Hematopoietic multipotent progenitor cell treated with erythropoietin and hydrocortisone succinate and interleukin-3 and kit ligand, for 15 days (in vitro differentiated cells): ENCODE results near the gene CDC14A.
"Not testable (repeated sequence)": the region's sequence is repeated elsewhere in the genome, so short reads cannot be mapped to it uniquely, and the experiment has no call there.

ENCODE experiments used
- DNase-seq: peaks from one replicate; pipeline ENCODE4 v3.0.0-alpha.2; 2015; ENCODE audit warnings: low spot score

The CDC14A gene

DNA sequence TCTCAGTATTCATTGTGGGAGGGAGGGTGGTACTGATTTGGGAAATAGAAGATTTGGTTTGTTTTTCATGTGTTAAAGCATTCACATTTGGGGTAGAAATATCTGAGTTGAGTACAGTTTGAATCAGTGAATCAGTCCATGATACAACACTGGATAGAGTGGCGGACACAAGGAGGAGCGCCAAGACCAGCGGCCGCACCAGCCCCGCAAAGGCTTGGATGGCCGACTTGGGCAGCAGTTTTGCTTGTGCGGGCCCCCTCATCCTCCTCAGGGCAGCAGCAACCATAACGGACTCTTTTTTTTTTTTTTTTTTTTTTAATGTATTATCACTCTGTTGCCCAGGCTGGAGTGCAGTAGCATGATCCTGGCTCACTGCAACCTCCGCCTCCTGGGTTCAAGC is 20.0 kb upstream of the CDC14A start:
- no peak for DNase-seq

GRCh38 chr1:100335436-100335835 is 16.9 kb upstream of the CDC14A start:
- no peak for DNase-seq

- DNase-seq, result not testable (repeated sequence)
These were observed 14.4 kb upstream of the CDC14A start for GRCh38 chr1:100337878-100338277.

GRCh38 chr1:100339735-100340134 is 12.6 kb upstream of the CDC14A start:
- not testable (repeated sequence) for DNase-seq

- DNase-seq, result no peak
These were observed 11.8 kb upstream of the CDC14A start for GRCh38 chr1:100340494-100340893.

DNA sequence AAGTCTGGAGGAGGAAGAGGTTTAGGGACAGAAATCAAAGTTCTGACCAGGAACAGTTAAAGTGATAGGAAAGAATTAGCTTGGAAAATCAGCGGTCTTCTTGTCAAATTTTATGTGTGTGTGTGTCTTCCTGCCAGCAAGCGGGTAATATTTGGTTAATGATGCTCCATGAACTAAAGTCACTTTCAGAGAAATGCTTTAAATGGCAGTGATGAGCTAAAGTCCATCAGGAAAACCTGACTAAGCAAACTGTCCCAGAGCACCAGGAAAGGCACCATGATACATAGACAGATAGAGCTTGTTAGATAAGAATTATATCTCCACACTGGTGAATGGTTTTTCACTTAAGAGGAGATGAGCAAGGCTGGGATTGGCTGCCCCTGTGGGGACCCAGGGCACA is 10.0 kb upstream of the CDC14A start:
- no peak for DNase-seq

DNA sequence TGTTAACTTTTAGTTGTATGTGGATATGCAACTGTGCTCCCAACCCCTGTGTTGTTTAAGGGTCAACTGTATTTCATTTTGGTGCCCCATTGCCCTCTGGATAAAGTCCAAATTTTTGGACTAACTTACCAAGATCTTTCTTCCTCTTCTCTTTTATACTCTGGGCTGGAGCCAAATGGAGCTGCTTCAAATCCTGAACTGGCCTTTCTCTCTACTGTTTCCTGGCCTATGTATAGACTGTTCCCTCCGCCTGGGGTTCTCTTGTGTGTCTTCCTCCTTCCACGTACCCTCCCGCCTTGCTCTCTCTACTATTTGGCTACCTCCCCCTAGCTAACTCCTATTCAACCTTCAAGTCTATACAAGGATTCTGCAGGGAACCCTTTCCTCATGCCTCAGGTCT is 8.4 kb upstream of the CDC14A start:
- DNase-seq, result no peak

- DNase-seq, result no peak
These were observed 7.5 kb upstream of the CDC14A start for GRCh38 chr1:100344774-100345173.

DNA sequence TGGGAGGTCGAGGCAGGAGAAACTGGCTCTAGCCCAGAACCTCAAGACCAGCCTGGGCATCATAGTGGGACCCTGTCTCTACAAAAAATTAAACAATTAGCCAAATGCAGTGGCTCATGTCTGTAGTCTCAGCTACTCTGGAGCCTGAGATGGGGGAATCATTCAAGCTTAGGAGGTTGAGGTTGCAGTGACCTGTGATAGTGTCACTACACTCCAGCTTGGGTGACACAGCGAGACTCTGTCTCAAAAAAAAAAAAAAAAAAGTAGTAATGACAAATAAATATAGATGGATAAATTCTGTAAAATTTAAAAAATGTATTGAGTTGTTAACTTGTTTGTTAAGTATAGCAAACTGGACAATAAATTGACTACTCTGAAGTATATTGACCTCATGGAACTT is 5.9 kb upstream of the CDC14A start:
- peak; percentile 34 for DNase-seq

GRCh38 chr1:100347009-100347966 is 5.0 kb upstream of the CDC14A start:
- DNase-seq, result peak; percentile 86

GRCh38 chr1:100348549-100349144 is 3.7 kb upstream of the CDC14A start:
- DNase-seq, result peak; percentile 27

DNA sequence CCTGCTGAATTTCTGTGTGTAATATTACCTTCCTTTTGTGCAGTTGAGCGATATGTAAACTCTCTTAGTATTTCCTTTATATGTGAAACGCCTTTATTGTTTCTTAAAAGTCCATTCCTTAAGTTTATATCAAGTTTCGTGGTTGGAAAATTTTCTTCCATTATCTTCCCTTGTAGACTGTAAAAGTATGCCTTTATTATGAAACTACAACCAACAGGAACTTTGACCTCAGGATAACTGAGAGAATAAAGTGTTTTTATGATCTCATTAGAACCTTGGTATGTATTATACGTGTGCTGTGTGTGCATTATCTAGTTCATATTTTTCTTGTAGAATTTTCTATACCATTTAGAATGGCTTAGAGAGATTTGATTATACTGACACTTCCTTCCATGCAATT is 3.1 kb upstream of the CDC14A start:
- no peak for DNase-seq

DNA sequence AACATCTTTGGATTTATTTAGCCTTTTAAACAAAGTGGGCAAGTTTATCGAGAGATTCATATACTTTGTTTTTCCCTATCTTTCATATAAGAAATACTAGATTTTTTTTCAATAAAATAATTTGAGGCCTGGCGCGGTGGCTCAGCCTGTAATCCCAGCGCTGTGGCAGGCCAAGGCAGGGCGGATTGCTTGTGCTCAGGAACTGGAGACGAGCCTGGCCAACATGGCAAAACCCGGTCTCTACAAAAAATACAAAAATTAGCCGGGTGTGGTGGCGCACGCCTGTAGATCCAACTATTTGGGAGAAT is 1.6 kb upstream of the CDC14A start:
- DNase-seq, result no peak

GRCh38 chr1:100351095-100351887 is 1.0 kb upstream of the CDC14A start:
- DNase-seq, result peak; percentile 91

GRCh38 chr1:100353071-100353801 is 930 bp downstream of the CDC14A start:
- DNase-seq, result peak; percentile 24

DNA sequence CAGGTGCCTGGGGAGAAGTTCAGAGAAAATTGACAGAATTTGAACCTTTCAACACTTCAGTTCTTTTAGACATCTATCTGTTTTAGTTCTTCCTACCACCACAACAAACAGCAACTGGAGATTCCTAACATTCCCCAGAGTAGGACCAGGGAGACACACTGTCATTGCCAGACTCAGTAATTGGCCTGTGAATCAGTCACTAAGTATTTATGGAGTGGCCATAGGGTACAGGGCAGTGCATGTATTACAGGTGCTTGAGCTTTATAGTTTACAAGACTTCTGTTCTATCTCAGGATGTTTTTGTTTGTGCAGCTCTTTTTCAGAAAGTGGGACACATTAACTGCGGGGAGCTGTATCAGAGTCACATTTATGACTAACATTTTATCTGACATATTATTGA is 1.7 kb downstream of the CDC14A start:
- DNase-seq, result no peak

- DNase-seq, result no peak
These were observed 2.7 kb downstream of the CDC14A start for GRCh38 chr1:100354971-100355394.

DNA sequence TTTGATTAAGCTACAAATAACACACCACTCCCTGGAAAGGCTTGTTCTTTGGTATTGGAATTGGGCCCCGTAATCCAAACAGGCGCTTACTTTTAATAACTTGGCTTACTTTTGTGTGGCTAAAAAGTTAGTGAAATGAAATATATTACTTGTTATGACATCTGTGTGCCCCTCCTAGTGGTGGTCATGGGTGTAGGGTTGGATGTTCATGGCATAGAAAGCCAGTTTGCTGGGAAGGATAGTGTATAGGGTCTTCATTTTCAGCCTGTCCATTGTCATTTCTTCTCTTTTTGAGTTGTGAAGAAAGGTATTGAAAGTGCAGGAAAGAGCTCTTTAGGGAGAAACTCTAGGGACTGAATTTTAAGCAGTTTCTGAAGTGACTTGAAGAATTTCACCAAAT is 5.9 kb downstream of the CDC14A start:
- peak; percentile 58 for DNase-seq

GRCh38 chr1:100359139-100359538 is 6.8 kb downstream of the CDC14A start:
- DNase-seq, result no peak

GRCh38 chr1:100360790-100361510 is 8.6 kb downstream of the CDC14A start:
- peak; percentile 21 for DNase-seq

DNA sequence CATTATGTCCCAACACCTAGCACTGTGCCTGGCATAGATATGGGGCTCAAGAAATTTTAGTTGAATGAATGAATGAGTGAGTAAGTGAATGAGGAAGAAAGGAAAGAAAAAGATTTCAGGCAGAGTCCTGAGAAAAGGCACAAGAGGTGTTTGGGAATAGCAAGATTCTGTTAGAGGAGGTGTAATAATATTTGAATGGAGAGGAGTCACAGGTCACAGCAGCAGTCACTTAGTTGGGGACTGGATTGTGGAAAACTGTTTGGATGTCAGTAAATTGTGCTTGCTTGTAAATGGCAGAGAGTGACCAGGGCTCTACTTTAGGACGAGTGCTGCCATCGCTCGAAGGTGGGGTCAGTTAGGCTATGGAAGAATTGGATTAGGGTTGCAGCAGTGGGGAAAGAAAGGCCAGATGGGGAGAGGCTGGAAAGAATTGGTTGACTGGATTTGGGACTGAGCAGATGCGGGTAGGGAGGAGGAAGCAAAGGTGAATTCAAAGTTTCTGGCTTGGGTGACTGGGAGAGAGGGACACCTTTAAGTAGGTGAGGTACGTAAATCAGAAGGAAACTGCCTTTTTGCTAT is 9.3 kb downstream of the CDC14A start:
- DNase-seq, result no peak
